ENCODE data around the gene STEAP2.

STEAP2 gene

GRCh38 chr7:90212149-90212495 is 582 bp downstream of the STEAP2 start:
- Histone ChIP-seq H3K36me3 (ENCODE audit: control insufficient read depth in 1 of 2, insufficient read depth in 2 of 2, low read length in 2 of 2) (no peaks in the 10 kb centered on the region), H3K23ac (ENCODE audit: low read length) (no peak overlapping the region), H3K79me1 (ENCODE audit: low read length) (peaks cover 3% of the 10 kb centered on the region), H3K4me3 (ENCODE audit: low read depth, low read length) (peak overlapping the region; percentile 81), H3K27me3 (ENCODE audit: insufficient read depth, low read length) (no peaks in the 10 kb centered on the region), H3K79me2 (ENCODE audit: control insufficient read depth, insufficient read depth, low read length, poor library complexity) (no peaks in the 10 kb centered on the region), H4K12ac (ENCODE audit: low read depth, low read length) (no peak overlapping the region), H3K4me1 (ENCODE audit: control insufficient read depth in 1 of 2, insufficient read depth in 2 of 2, low read length in 2 of 2) (peaks cover 2 to 3% of the 10 kb centered on the region in 2 experiments), H3K4ac (ENCODE audit: low read depth, low read length) (no peak overlapping the region), H3K14ac (ENCODE audit: low read length) (no peak overlapping the region), H2BK5ac (ENCODE audit: low read depth, low read length, poor library complexity) (no peak overlapping the region), H3K27ac (ENCODE audit: low read depth, low read length) (no peak overlapping the region), H4K8ac (ENCODE audit: low read depth, low read length) (no peak overlapping the region), H2AFZ (ENCODE audit: insufficient read depth, low read length, poor library complexity) (peak overlapping the region; percentile 47), H3K18ac (ENCODE audit: low read length) (no peak overlapping the region), H3K4me2 (ENCODE audit: low read length) (peak overlapping the region; percentile 74), H3K9me3 (ENCODE audit: insufficient read depth, low read depth, low read length) (no peaks in the 10 kb centered on the region), H3K9ac (ENCODE audit: low read length) (no peak overlapping the region), H2AK5ac (ENCODE audit: low read length) (no peak overlapping the region), H2BK120ac (ENCODE audit: insufficient read depth, low read length, poor library complexity) (no peak overlapping the region), H4K91ac (ENCODE audit: low read depth, low read length) (no peak overlapping the region), H2BK12ac (ENCODE audit: low read length) (no peak overlapping the region)
- no CpG with 5 or more reads among the region's 6 CpGs for WGBS (ENCODE audit: extremely low coverage, insufficient coverage, insufficient read length)
- DNase-seq, result no peak

GRCh38 chr7:90213521-90213920 is 2.0 kb downstream of the STEAP2 start:
- H3K36me3 ChIP-seq (ENCODE audit: control insufficient read depth in 1 of 2, insufficient read depth in 2 of 2, low read length in 2 of 2), result no peaks in the 10 kb centered on the region
- no peak for DNase-seq
- no CpG with 5 or more reads among the region's 2 CpGs for WGBS (ENCODE audit: extremely low coverage, insufficient coverage, insufficient read length)

DNA sequence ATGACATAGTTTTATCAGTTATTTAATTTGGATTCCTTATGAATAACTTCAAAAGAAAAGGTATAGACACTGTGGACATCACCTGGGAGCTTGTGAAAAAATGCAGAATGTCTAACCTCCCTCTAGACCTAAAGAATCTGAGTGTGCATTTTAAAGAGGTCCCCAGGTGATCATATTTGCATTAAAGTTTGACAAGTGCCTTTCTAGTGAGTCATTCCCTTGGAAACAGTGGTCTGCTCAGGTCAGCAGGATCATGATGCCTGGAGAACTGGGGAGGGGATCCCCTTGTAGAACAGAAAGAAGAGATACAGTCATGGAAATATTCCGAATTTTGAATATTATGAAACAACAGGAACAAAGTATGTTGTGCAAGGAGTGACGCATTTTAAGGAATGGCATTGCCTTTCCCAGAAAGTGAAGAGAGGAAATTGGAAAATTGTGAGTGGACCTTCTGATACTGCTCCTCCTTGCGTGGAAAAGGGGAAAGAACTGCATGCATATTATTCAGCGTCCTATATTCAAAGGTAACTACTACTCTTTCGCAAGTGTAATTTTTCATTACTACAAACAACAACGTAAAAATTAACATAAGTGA is 4.6 kb downstream of the STEAP2 start:
- H3K23ac ChIP-seq (ENCODE audit: low read length), result no peak overlapping the region
- H4K91ac ChIP-seq (ENCODE audit: low read depth, low read length), result no peak overlapping the region
- DNase-seq, result peak in 1 of 2 donors; percentile 40
- H3K79me2 ChIP-seq (ENCODE audit: control insufficient read depth, insufficient read depth, low read length, poor library complexity), result no peaks in the 10 kb centered on the region
- H2BK120ac ChIP-seq (ENCODE audit: insufficient read depth, low read length, poor library complexity), result no peak overlapping the region
- H3K79me1 ChIP-seq (ENCODE audit: low read length), result peaks cover under 1% of the 10 kb centered on the region
- no peak overlapping the region for H4K12ac ChIP-seq (ENCODE audit: low read depth, low read length)
- no peak overlapping the region for H3K4me2 ChIP-seq (ENCODE audit: low read length)
- no peaks in the 10 kb centered on the region for H3K36me3 ChIP-seq (ENCODE audit: control insufficient read depth in 1 of 2, insufficient read depth in 2 of 2, low read length in 2 of 2)
- H3K18ac ChIP-seq (ENCODE audit: low read length), result no peak overlapping the region
- no peaks in the 10 kb centered on the region for H3K9me3 ChIP-seq (ENCODE audit: insufficient read depth, low read depth, low read length)
- no peak overlapping the region for H2BK12ac ChIP-seq (ENCODE audit: low read length)
- no peak overlapping the region for H3K4ac ChIP-seq (ENCODE audit: low read depth, low read length)
- no peak overlapping the region for H4K8ac ChIP-seq (ENCODE audit: low read depth, low read length)
- H3K9ac ChIP-seq (ENCODE audit: low read length), result no peak overlapping the region
- no peak overlapping the region for H3K14ac ChIP-seq (ENCODE audit: low read length)
- WGBS (ENCODE audit: extremely low coverage, insufficient coverage, insufficient read length), result no CpG with 5 or more reads among the region's 6 CpGs
- H2AK5ac ChIP-seq (ENCODE audit: low read length), result no peak overlapping the region
- no peak overlapping the region for H2BK5ac ChIP-seq (ENCODE audit: low read depth, low read length, poor library complexity)
- no peak overlapping the region for H2AFZ ChIP-seq (ENCODE audit: insufficient read depth, low read length, poor library complexity)
- H3K27ac ChIP-seq (ENCODE audit: low read depth, low read length), result no peak overlapping the region
- no peaks in the 10 kb centered on the region for H3K27me3 ChIP-seq (ENCODE audit: insufficient read depth, low read length)
- H3K4me3 ChIP-seq (ENCODE audit: low read depth, low read length), result no peak overlapping the region
- H3K4me1 ChIP-seq (ENCODE audit: control insufficient read depth in 1 of 2, insufficient read depth in 2 of 2, low read length in 2 of 2), result peaks cover 2 to 3% of the 10 kb centered on the region in 2 experiments

More at GRCh38 chr7:90213521-90213920, 2.0 kb downstream of the STEAP2 start:
- Histone ChIP-seq H3K4me1 (ENCODE audit: control insufficient read depth in 1 of 2, insufficient read depth in 2 of 2, low read length in 2 of 2) (peaks cover 2 to 3% of the 10 kb centered on the region in 2 experiments), H3K14ac (ENCODE audit: low read length) (no peak overlapping the region), H3K27ac (ENCODE audit: low read depth, low read length) (no peak overlapping the region), H2BK5ac (ENCODE audit: low read depth, low read length, poor library complexity) (no peak overlapping the region), H3K9ac (ENCODE audit: low read length) (no peak overlapping the region), H4K8ac (ENCODE audit: low read depth, low read length) (no peak overlapping the region), H3K23ac (ENCODE audit: low read length) (no peak overlapping the region), H4K91ac (ENCODE audit: low read depth, low read length) (no peak overlapping the region), H3K4me2 (ENCODE audit: low read length) (no peak overlapping the region), H2BK12ac (ENCODE audit: low read length) (no peak overlapping the region), H3K27me3 (ENCODE audit: insufficient read depth, low read length) (no peaks in the 10 kb centered on the region), H2AFZ (ENCODE audit: insufficient read depth, low read length, poor library complexity) (no peak overlapping the region), H3K9me3 (ENCODE audit: insufficient read depth, low read depth, low read length) (no peaks in the 10 kb centered on the region), H2BK120ac (ENCODE audit: insufficient read depth, low read length, poor library complexity) (no peak overlapping the region), H3K4me3 (ENCODE audit: low read depth, low read length) (no peak overlapping the region), H3K4ac (ENCODE audit: low read depth, low read length) (no peak overlapping the region), H4K12ac (ENCODE audit: low read depth, low read length) (no peak overlapping the region), H3K79me1 (ENCODE audit: low read length) (peaks cover 3% of the 10 kb centered on the region), H3K79me2 (ENCODE audit: control insufficient read depth, insufficient read depth, low read length, poor library complexity) (no peaks in the 10 kb centered on the region), H2AK5ac (ENCODE audit: low read length) (no peak overlapping the region), H3K18ac (ENCODE audit: low read length) (no peak overlapping the region)

DNA sequence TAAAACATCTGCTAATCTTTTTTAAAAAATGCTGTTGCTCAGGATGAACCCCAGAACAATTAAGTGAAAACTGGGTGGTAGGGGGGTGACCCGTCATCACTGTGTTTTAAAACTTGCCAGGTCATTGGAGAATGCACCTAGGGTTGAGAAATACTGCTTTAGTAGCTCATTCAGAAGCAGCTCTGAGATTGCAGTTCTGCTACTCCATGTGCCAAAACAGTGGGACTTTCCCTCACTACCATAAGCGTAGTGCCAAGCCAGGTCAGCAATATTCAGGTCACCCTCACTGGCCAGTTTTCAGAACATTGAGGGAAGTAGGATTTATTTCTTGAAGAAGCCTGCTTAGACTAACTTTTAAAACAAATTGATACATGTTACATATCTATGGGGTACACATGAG is 5.2 kb downstream of the STEAP2 start:
- Histone ChIP-seq H3K9ac (ENCODE audit: low read length) (no peak overlapping the region), H3K27me3 (ENCODE audit: insufficient read depth, low read length) (no peaks in the 10 kb centered on the region), H3K14ac (ENCODE audit: low read length) (no peak overlapping the region), H2BK5ac (ENCODE audit: low read depth, low read length, poor library complexity) (no peak overlapping the region), H3K18ac (ENCODE audit: low read length) (no peak overlapping the region), H3K27ac (ENCODE audit: low read depth, low read length) (no peak overlapping the region), H3K4ac (ENCODE audit: low read depth, low read length) (no peak overlapping the region), H3K4me1 (ENCODE audit: control insufficient read depth in 1 of 2, insufficient read depth in 2 of 2, low read length in 2 of 2) (peaks cover 2 to 3% of the 10 kb centered on the region in 2 experiments), H4K8ac (ENCODE audit: low read depth, low read length) (no peak overlapping the region), H2BK120ac (ENCODE audit: insufficient read depth, low read length, poor library complexity) (no peak overlapping the region), H4K12ac (ENCODE audit: low read depth, low read length) (no peak overlapping the region), H3K9me3 (ENCODE audit: insufficient read depth, low read depth, low read length) (no peaks in the 10 kb centered on the region), H3K23ac (ENCODE audit: low read length) (no peak overlapping the region), H4K91ac (ENCODE audit: low read depth, low read length) (no peak overlapping the region), H3K4me3 (ENCODE audit: low read depth, low read length) (no peak overlapping the region), H3K36me3 (ENCODE audit: control insufficient read depth in 1 of 2, insufficient read depth in 2 of 2, low read length in 2 of 2) (no peaks in the 10 kb centered on the region), H2AK5ac (ENCODE audit: low read length) (no peak overlapping the region), H3K79me2 (ENCODE audit: control insufficient read depth, insufficient read depth, low read length, poor library complexity) (no peaks in the 10 kb centered on the region), H3K79me1 (ENCODE audit: low read length) (no peaks in the 10 kb centered on the region), H2BK12ac (ENCODE audit: low read length) (no peak overlapping the region), H3K4me2 (ENCODE audit: low read length) (no peak overlapping the region), H2AFZ (ENCODE audit: insufficient read depth, low read length, poor library complexity) (no peak overlapping the region)
- DNase-seq, result no peak
- no CpG with 5 or more reads among the region's 2 CpGs for WGBS (ENCODE audit: extremely low coverage, insufficient coverage, insufficient read length)
